ENCODE measurements around the gene PSMB11.

- TF ChIP-seq, protein P1, sequence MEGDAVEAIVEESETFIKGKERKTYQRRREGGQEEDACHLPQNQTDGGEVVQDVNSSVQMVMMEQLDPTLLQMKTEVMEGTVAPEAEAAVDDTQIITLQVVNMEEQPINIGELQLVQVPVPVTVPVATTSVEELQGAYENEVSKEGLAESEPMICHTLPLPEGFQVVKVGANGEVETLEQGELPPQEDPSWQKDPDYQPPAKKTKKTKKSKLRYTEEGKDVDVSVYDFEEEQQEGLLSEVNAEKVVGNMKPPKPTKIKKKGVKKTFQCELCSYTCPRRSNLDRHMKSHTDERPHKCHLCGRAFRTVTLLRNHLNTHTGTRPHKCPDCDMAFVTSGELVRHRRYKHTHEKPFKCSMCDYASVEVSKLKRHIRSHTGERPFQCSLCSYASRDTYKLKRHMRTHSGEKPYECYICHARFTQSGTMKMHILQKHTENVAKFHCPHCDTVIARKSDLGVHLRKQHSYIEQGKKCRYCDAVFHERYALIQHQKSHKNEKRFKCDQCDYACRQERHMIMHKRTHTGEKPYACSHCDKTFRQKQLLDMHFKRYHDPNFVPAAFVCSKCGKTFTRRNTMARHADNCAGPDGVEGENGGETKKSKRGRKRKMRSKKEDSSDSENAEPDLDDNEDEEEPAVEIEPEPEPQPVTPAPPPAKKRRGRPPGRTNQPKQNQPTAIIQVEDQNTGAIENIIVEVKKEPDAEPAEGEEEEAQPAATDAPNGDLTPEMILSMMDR (IDR thresholded peaks at IDR 0.05): no peak
- TF ChIP-seq EZH2 (IDR thresholded peaks at IDR 0.05): no peak
These were observed 41.2 kb upstream of the PSMB11 start for GRCh38 chr14:23000860-23001259.

Measured in neural progenitor cell (in vitro differentiated cells).